Measurements from ENCODE around the gene SPDYE3. TPM values are rescaled to one million over a fixed set of nuclear protein-coding genes. Genes with fewer than 3 reads are reported as not detected.
"Not testable (repeated sequence)": the region's sequence is repeated elsewhere in the genome, so short reads cannot be mapped to it uniquely, and the experiment has no call there.

Gene SPDYE3
- total and polyA plus RNA-seq, 4 donors, result not detected

GRCh38 chr7:100318329-100318728 is 10.8 kb downstream of the SPDYE3 start:
- WGBS, 2 donors, result 93 to 96% methylated on average over 4 of the region's 5 CpGs
- not testable (repeated sequence) for ATAC-seq (ENCODE audit: low FRiP score)

GRCh38 chr7:100321648-100322047 is 14.1 kb downstream of the SPDYE3 start:
- H3K27me3 ChIP-seq (ENCODE audit: control insufficient read depth in 1 of 2, insufficient read depth in 2 of 2, low read length in 1 of 2); H3K9me3 ChIP-seq (ENCODE audit: control insufficient read depth, low read length); ATAC-seq (ENCODE audit: low FRiP score); H3K36me3 ChIP-seq (ENCODE audit: control insufficient read depth in 1 of 2, insufficient read depth in 2 of 2, low read length in 1 of 2); H3K4me3 ChIP-seq (ENCODE audit: low read length in 2 of 2); H3K27ac ChIP-seq (ENCODE audit: low read depth in 1 of 2, low read length in 2 of 2); DNase-seq; H3K4me1 ChIP-seq (ENCODE audit: control insufficient read depth in 1 of 2, insufficient read depth in 2 of 2, low read length in 2 of 2); intact Hi-C loops (cut with DNase I): not testable (repeated sequence)
- 92 to 98% methylated on average over 1 of the region's 1 CpG for WGBS, 2 donors

More at GRCh38 chr7:100318329-100318728, 10.8 kb downstream of the SPDYE3 start:
- DNase-seq; H3K4me1 ChIP-seq (ENCODE audit: control insufficient read depth in 1 of 2, insufficient read depth in 2 of 2, low read length in 2 of 2); H3K9me3 ChIP-seq (ENCODE audit: control insufficient read depth, low read length); H3K27me3 ChIP-seq (ENCODE audit: control insufficient read depth in 1 of 2, insufficient read depth in 2 of 2, low read length in 1 of 2); H3K4me3 ChIP-seq (ENCODE audit: low read length in 2 of 2); H3K36me3 ChIP-seq (ENCODE audit: control insufficient read depth in 1 of 2, insufficient read depth in 2 of 2, low read length in 1 of 2); intact Hi-C loops (cut with DNase I); H3K27ac ChIP-seq (ENCODE audit: low read depth in 1 of 2, low read length in 2 of 2): not testable (repeated sequence)

- H3K36me3 ChIP-seq (ENCODE audit: control insufficient read depth in 1 of 2, insufficient read depth in 2 of 2, low read length in 1 of 2); H3K4me1 ChIP-seq (ENCODE audit: control insufficient read depth in 1 of 2, insufficient read depth in 2 of 2, low read length in 2 of 2); H3K27ac ChIP-seq (ENCODE audit: low read depth in 1 of 2, low read length in 2 of 2); H3K4me3 ChIP-seq (ENCODE audit: low read length in 2 of 2); H3K9me3 ChIP-seq (ENCODE audit: control insufficient read depth, low read length); intact Hi-C loops (cut with DNase I); DNase-seq; H3K27me3 ChIP-seq (ENCODE audit: control insufficient read depth in 1 of 2, insufficient read depth in 2 of 2, low read length in 1 of 2); ATAC-seq (ENCODE audit: low FRiP score): not testable (repeated sequence)
- WGBS, 2 donors, result 90 to 91% methylated on average over 10 to 13 of the region's 13 CpGs
These were observed 16.7 kb downstream of the SPDYE3 start for GRCh38 chr7:100324194-100324593.

- DNase-seq; H3K4me1 ChIP-seq (ENCODE audit: control insufficient read depth in 1 of 2, insufficient read depth in 2 of 2, low read length in 2 of 2); H3K36me3 ChIP-seq (ENCODE audit: control insufficient read depth in 1 of 2, insufficient read depth in 2 of 2, low read length in 1 of 2); H3K27me3 ChIP-seq (ENCODE audit: control insufficient read depth in 1 of 2, insufficient read depth in 2 of 2, low read length in 1 of 2); H3K27ac ChIP-seq (ENCODE audit: low read depth in 1 of 2, low read length in 2 of 2); intact Hi-C loops (cut with DNase I); H3K4me3 ChIP-seq (ENCODE audit: low read length in 2 of 2); H3K9me3 ChIP-seq (ENCODE audit: control insufficient read depth, low read length); ATAC-seq (ENCODE audit: low FRiP score): not testable (repeated sequence)
- 91 to 94% methylated on average over 9 of the region's 9 CpGs for WGBS, 2 donors
These were observed 18.2 kb downstream of the SPDYE3 start for GRCh38 chr7:100325671-100326070.

GRCh38 chr7:100326914-100327313 is 19.4 kb downstream of the SPDYE3 start:
- DNase-seq; H3K4me1 ChIP-seq (ENCODE audit: control insufficient read depth in 1 of 2, insufficient read depth in 2 of 2, low read length in 2 of 2); ATAC-seq (ENCODE audit: low FRiP score); H3K9me3 ChIP-seq (ENCODE audit: control insufficient read depth, low read length); H3K36me3 ChIP-seq (ENCODE audit: control insufficient read depth in 1 of 2, insufficient read depth in 2 of 2, low read length in 1 of 2); intact Hi-C loops (cut with DNase I); H3K4me3 ChIP-seq (ENCODE audit: low read length in 2 of 2); H3K27ac ChIP-seq (ENCODE audit: low read depth in 1 of 2, low read length in 2 of 2); H3K27me3 ChIP-seq (ENCODE audit: control insufficient read depth in 1 of 2, insufficient read depth in 2 of 2, low read length in 1 of 2): not testable (repeated sequence)
- WGBS, 2 donors, result 89 to 91% methylated on average over 10 of the region's 11 CpGs

GRCh38 chr7:100335566-100336466 is 28.3 kb downstream of the SPDYE3 start:
- H3K4me1 ChIP-seq (ENCODE audit: control insufficient read depth in 1 of 2, insufficient read depth in 2 of 2, low read length in 2 of 2); intact Hi-C loops (cut with DNase I): not testable (repeated sequence)
- 0% methylated on average over 75 to 83 of the region's 85 CpGs for WGBS, 2 donors

GRCh38 chr7:100338083-100338696 is 30.7 kb downstream of the SPDYE3 start:
- DNase-seq; H3K27me3 ChIP-seq (ENCODE audit: control insufficient read depth in 1 of 2, insufficient read depth in 2 of 2, low read length in 1 of 2); H3K36me3 ChIP-seq (ENCODE audit: control insufficient read depth in 1 of 2, insufficient read depth in 2 of 2, low read length in 1 of 2); ATAC-seq (ENCODE audit: low FRiP score); intact Hi-C loops (cut with DNase I); H3K27ac ChIP-seq (ENCODE audit: low read depth in 1 of 2, low read length in 2 of 2); H3K4me3 ChIP-seq (ENCODE audit: low read length in 2 of 2); H3K4me1 ChIP-seq (ENCODE audit: control insufficient read depth in 1 of 2, insufficient read depth in 2 of 2, low read length in 2 of 2); H3K9me3 ChIP-seq (ENCODE audit: control insufficient read depth, low read length): not testable (repeated sequence)
- whole genome bisulfite sequencing, 2 donors, result 86 to 87% methylated on average over 15 of the region's 15 CpGs

More at GRCh38 chr7:100335566-100336466, 28.3 kb downstream of the SPDYE3 start:
- H3K36me3 ChIP-seq (ENCODE audit: control insufficient read depth in 1 of 2, insufficient read depth in 2 of 2, low read length in 1 of 2); H3K27me3 ChIP-seq (ENCODE audit: control insufficient read depth in 1 of 2, insufficient read depth in 2 of 2, low read length in 1 of 2); H3K9me3 ChIP-seq (ENCODE audit: control insufficient read depth, low read length): not testable (repeated sequence)
- ATAC-seq (ENCODE audit: low FRiP score), result peak; percentile 100
- Histone ChIP-seq H3K27ac (ENCODE audit: low read depth in 1 of 2, low read length in 2 of 2) (peak overlapping the region in 1 of 2 donors; percentile 60), H3K4me3 (ENCODE audit: low read length in 2 of 2) (peak overlapping the region; percentile 7 to 94)
- peak; percentile 96 for DNase-seq

GRCh38 chr7:100341286-100341685 is 33.8 kb downstream of the SPDYE3 start:
- H3K4me3 ChIP-seq (ENCODE audit: low read length in 2 of 2); ATAC-seq (ENCODE audit: low FRiP score); H3K27me3 ChIP-seq (ENCODE audit: control insufficient read depth in 1 of 2, insufficient read depth in 2 of 2, low read length in 1 of 2); intact Hi-C loops (cut with DNase I); H3K27ac ChIP-seq (ENCODE audit: low read depth in 1 of 2, low read length in 2 of 2); H3K36me3 ChIP-seq (ENCODE audit: control insufficient read depth in 1 of 2, insufficient read depth in 2 of 2, low read length in 1 of 2); H3K9me3 ChIP-seq (ENCODE audit: control insufficient read depth, low read length); DNase-seq; H3K4me1 ChIP-seq (ENCODE audit: control insufficient read depth in 1 of 2, insufficient read depth in 2 of 2, low read length in 2 of 2): not testable (repeated sequence)
- WGBS, 2 donors, result 80% methylated on average over 6 of the region's 6 CpGs

Measured in aorta (tissue), 5 donors.